ENCODE data around the gene ST8SIA5. TPM values are rescaled to one million over a fixed set of nuclear protein-coding genes. Genes with fewer than 3 reads are reported as not detected.

Gene ST8SIA5
- polyA plus RNA-seq, 1 of the 3 experiments (the other 2 are of a cell fraction), result 0.08 TPM

DNA sequence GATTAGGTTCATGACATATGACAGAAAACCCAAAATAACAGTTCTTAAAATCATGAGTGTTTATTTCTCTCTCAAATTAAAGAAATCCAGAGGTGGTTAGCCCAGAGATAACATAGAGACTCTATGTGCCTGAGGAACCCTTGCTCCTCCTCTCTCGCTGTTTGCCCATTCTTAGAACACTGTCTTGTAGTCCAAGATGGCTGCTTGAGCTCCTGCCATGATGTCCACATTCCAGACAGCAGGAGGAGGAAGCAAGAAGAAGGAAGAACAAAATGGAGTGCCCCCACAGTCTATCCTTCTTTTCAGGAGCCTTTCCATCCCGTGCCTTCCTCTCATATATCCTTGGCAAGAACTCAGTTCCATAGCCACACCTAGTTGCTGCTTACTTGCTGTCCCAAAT is 13.9 kb upstream of the ST8SIA5 start:
- Histone ChIP-seq H3K4me1 (ENCODE audit: control insufficient read depth in 1 of 2, insufficient read depth in 2 of 2, low read depth in 1 of 2, low read length in 1 of 2) (peaks cover 0 to 5% of the 10 kb centered on the region in 2 experiments; a peak in 1 of 4 replicates), H3K9ac (no peak overlapping the region), H3K4me2 (no peak overlapping the region), H3K9me2 (no peaks in the 10 kb centered on the region), H4K20me1 (ENCODE audit: insufficient read depth) (no peaks in the 10 kb centered on the region), H3K27me3 (ENCODE audit: insufficient read depth) (no peaks in the 10 kb centered on the region), H3F3A (replicated peaks; ENCODE audit: insufficient read depth) (no peaks in the 10 kb centered on the region), H3K4me3 (ENCODE audit: low read depth in 2 of 2, low read length in 1 of 2) (no peak overlapping the region), H3K79me2 (ENCODE audit: insufficient read depth) (no peaks in the 10 kb centered on the region), H2AFZ (ENCODE audit: low read depth) (no peak overlapping the region), H3K36me3 (replicated peaks in 1 of 2; ENCODE audit: control insufficient read depth in 1 of 2, insufficient read depth in 2 of 2, low read length in 1 of 2) (no peaks in the 10 kb centered on the region), H3K9me3 (no peaks in the 10 kb centered on the region), H3K27ac (ENCODE audit: low read depth in 2 of 2, low read length in 1 of 2) (no peak overlapping the region)
- DNase-seq, result no peak
- WGBS (ENCODE audit: low lambda C conversion rate), result 40% methylated on average over 2 of the region's 2 CpGs
- TF ChIP-seq, protein P1, sequence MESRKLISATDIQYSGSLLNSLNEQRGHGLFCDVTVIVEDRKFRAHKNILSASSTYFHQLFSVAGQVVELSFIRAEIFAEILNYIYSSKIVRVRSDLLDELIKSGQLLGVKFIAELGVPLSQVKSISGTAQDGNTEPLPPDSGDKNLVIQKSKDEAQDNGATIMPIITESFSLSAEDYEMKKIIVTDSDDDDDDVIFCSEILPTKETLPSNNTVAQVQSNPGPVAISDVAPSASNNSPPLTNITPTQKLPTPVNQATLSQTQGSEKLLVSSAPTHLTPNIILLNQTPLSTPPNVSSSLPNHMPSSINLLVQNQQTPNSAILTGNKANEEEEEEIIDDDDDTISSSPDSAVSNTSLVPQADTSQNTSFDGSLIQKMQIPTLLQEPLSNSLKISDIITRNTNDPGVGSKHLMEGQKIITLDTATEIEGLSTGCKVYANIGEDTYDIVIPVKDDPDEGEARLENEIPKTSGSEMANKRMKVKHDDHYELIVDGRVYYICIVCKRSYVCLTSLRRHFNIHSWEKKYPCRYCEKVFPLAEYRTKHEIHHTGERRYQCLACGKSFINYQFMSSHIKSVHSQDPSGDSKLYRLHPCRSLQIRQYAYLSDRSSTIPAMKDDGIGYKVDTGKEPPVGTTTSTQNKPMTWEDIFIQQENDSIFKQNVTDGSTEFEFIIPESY (IDR thresholded peaks at IDR 0.05; ENCODE audit: borderline replicate concordance, low read depth), result no peak
- TF ChIP-seq EZH2phosphoT487 (IDR thresholded peaks at IDR 0.05; ENCODE audit: borderline replicate concordance, low read depth) (no peak), PBX3 (IDR thresholded peaks at IDR 0.05) (no peak), RXRA (IDR thresholded peaks at IDR 0.05; ENCODE audit: borderline replicate concordance, low read depth) (no peak), RAD21 (IDR thresholded peaks at IDR 0.05; ENCODE audit: low read length) (no peak), GATA2 (CRISPR knock-in tag; IDR thresholded peaks at IDR 0.05) (no peak), TAF1 (IDR thresholded peaks at IDR 0.05; ENCODE audit: borderline replicate concordance, low read depth, low read length) (no peak), SMC3 (IDR thresholded peaks at IDR 0.05; ENCODE audit: low read depth, low read length) (no peak), CTCF (IDR thresholded peaks at IDR 0.05) (no peak), ELF1 (IDR thresholded peaks at IDR 0.05) (no peak)
- CTCF ChIA-PET, result interaction anchor here (0.8 to 1.3 kb wide), 2 partner anchors 8 to 23 kb away, joined by 3 to 4 read pairs; no protein-coding TSS in a partner anchor
- POLR2A ChIA-PET, result no interaction called here

- no peaks in the 10 kb centered on the region for H3K27me3 ChIP-seq (ENCODE audit: insufficient read depth)
- H3K9me3 ChIP-seq, result no peaks in the 10 kb centered on the region
- no peaks in the 10 kb centered on the region for H3K36me3 ChIP-seq (replicated peaks in 1 of 2; ENCODE audit: control insufficient read depth in 1 of 2, insufficient read depth in 2 of 2, low read length in 1 of 2)
- peaks cover 0 to 5% of the 10 kb centered on the region in 2 experiments; a peak in 1 of 4 replicates for H3K4me1 ChIP-seq (ENCODE audit: control insufficient read depth in 1 of 2, insufficient read depth in 2 of 2, low read depth in 1 of 2, low read length in 1 of 2)
- POLR2A ChIA-PET, result no interaction called here
- H3K4me2 ChIP-seq, result no peak overlapping the region
- no peaks in the 10 kb centered on the region for H3K79me2 ChIP-seq (ENCODE audit: insufficient read depth)
- CTCF ChIA-PET, result no interaction called here
- no peak overlapping the region for H3K9ac ChIP-seq
- H4K20me1 ChIP-seq (ENCODE audit: insufficient read depth), result no peaks in the 10 kb centered on the region
- 30% methylated on average over 7 of the region's 9 CpGs for WGBS (ENCODE audit: low lambda C conversion rate)
- H3K27ac ChIP-seq (ENCODE audit: low read depth in 2 of 2, low read length in 1 of 2), result no peak overlapping the region
- H3K4me3 ChIP-seq (ENCODE audit: low read depth in 2 of 2, low read length in 1 of 2), result no peak overlapping the region
- no peak for DNase-seq
- no peak overlapping the region for H2AFZ ChIP-seq (ENCODE audit: low read depth)
- no peaks in the 10 kb centered on the region for H3K9me2 ChIP-seq
- no peaks in the 10 kb centered on the region for H3F3A ChIP-seq (replicated peaks; ENCODE audit: insufficient read depth)
- no peak for TF ChIP-seq GATA2 (CRISPR knock-in tag; IDR thresholded peaks at IDR 0.05)
- no peak for TF ChIP-seq FOXM1 (IDR thresholded peaks at IDR 0.05; ENCODE audit: low read depth)
- TF ChIP-seq TCF12 (IDR thresholded peaks at IDR 0.05), result no peak
- TF ChIP-seq RCOR1 (IDR thresholded peaks at IDR 0.05; ENCODE audit: low read length), result no peak
- TF ChIP-seq IRF3 (IDR thresholded peaks at IDR 0.05; ENCODE audit: low read depth, low read length), result no peak
- no peak for TF ChIP-seq REST (IDR thresholded peaks at IDR 0.05; ENCODE audit: low read depth, low read length)
- TF ChIP-seq EZH2phosphoT487 (IDR thresholded peaks at IDR 0.05; ENCODE audit: borderline replicate concordance, low read depth), result no peak
Measured at GRCh38 chr18:46768166-46768921, 11.5 kb upstream of the ST8SIA5 start.

Data from SK-N-SH (cell line).